NCI-H2171 (cell line): ENCODE measurements around the gene HSPA8.
"Not testable (repeated sequence)": the region's sequence is repeated elsewhere in the genome, so short reads cannot be mapped to it uniquely, and the experiment has no call there.

ENCODE experiments used
- DNase-seq: peaks from one replicate; lab custom pipeline; 2025; lab: John Stamatoyannopoulos, UW

HSPA8 gene

DNA sequence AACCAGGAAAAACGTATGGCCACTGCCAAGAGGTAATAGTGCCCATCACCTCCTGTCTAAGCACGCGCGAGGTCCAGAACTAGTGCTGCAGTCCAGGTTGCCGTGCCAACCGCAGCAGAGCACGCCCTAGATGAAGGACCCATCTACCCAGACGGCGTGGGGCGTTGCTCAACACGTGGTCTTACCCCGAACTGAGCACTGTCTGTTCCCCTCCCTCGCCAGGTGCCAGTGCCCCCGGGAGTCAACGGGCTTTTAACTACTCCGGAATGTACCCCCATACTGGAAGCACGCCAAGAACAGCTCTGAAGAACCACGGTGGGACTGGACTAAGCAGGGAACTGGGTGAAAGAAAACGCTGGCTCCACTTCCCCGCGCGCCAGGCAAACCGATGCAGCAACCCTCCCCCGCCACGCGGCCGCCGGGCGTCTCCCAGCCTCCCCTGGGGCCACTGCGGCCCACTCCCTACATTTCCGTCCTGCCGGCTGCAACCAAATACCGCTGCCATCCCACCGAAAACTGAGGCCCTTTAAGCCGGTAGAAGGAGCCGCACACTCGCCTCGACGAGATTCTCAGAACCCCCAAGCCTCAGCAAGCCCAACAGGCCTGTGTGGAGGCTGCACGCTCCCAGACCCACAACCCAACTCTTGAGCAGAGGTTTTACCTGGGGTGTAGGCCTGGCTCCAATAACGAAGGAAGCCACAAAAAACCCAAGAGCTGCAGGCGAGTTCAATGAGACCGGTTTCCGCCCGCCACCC is at the start of gene HSPA8:
Gene HSPA8, minus strand, starts transcription at position 734 of the 755 bp plus-strand sequence. CDS start 812 bp downstream, outside the sequence.
- DNase-seq = no peak

DNA sequence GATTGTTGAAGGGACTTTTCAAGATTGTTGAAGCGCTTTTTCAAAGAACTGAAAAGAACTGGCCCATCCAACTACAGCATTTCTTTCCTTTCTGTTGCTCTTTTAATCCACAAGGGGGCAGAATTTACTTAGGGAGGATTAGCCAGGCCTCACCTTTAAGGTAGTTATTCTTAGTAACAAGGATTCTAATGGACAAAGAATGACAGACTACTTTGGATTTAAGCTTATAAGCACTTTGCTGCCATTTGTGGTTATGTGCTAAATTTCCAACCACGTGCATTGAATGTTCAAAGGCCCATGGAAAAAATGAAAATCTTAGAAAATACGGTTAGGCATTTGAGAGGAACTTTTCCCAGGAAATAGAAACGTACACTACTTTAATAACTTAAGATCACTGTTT is 49.5 kb upstream of the HSPA8 start:
- DNase-seq = no peak

DNA sequence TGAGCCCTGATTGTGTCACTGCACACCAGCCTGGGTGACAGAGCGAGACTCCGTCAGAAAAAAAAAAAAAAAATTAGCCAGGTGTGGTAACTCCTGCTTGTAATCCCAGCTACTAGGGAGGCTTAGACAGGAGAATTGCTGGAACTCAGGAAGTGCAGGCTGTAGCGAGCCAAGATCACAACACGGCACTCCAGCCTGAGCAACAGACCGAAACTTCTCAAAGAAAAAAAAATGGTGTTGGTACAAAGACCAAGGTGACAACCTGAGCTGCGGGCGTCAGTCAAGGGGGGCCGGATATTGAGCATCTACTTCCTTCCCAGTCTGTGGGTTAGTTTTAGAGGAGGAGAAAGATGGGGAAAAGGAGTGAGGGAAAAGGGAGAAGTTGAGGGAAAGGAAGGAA is 48.5 kb upstream of the HSPA8 start:
- DNase-seq = no peak

DNA sequence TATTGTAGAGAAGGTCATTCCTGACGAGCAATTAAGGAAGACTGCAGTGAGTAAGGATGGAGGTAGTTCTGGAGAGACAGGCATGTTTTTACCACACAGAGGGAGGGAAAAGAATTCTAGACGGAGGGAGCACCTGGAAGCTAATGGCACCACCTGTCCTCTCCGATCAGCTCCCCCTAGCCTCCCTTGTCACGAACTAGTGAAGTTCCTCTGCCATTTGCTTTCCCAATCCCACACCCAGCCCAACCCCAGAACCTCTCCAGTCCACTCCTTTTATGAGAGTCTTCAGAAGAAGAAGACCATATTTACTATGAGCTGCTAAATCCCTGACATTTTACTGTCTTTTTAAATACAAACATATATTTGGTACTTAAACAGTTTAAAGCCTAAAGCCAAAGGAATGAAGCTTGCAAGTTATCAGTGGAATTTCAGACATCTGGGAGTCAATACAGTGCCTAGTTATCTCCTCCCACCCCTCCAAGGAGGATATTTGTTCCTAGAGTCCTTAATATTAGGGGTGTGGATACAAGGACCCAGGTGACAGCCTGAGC is 46.1 kb upstream of the HSPA8 start:
- DNase-seq = no peak

DNA sequence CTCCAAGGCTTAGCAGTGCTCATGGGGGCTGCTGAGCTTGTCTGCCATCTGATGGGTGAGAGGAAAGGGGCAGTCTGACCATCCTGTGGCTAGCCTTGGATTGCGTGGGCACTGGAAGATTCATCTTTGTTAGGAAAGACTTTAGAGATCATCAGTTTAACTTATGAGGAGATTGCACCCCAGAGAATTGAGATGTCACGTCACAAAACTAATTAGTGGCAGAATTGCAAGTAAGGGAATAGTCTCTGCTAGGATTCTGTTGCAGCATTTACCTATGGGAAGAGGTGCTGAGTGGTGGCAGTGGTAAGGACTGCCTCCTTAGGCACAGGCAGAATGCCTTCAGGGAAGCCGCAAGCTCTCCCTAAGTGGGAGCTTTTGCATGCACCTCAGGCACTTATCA is 42.8 kb upstream of the HSPA8 start:
- no peak for DNase-seq

DNA sequence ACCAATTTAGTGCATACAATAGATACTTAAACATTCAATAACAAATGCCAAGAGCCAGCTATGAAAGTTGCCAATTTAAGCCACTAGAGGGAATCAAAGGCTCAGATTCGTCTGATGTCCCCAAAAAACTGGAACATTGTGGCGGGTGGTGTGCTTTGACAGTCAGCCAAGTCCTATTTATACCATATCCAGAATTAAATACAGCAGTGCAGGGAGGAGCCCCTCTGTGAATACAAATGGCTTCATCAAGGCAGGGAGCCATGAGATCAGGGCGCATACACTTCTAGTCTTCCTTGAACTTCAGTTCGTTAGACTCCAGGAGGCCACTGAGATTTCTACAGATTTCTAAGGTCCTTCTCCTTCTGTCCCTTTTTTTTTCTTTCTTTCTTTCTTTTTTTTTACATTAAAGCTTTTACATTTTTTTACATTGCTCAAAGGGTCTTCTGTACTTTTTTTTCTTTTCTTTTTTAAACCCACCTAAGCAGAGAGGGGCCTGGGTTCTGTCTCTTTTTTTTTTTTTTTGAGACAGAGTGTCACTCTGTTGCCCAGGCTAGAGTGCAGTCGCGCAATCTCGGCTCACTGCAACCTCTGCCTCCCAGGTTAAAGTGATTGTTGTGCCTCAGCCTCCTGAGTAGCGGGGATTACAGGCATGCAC is 41.5 kb upstream of the HSPA8 start:
- peak; percentile 59 for DNase-seq

DNA sequence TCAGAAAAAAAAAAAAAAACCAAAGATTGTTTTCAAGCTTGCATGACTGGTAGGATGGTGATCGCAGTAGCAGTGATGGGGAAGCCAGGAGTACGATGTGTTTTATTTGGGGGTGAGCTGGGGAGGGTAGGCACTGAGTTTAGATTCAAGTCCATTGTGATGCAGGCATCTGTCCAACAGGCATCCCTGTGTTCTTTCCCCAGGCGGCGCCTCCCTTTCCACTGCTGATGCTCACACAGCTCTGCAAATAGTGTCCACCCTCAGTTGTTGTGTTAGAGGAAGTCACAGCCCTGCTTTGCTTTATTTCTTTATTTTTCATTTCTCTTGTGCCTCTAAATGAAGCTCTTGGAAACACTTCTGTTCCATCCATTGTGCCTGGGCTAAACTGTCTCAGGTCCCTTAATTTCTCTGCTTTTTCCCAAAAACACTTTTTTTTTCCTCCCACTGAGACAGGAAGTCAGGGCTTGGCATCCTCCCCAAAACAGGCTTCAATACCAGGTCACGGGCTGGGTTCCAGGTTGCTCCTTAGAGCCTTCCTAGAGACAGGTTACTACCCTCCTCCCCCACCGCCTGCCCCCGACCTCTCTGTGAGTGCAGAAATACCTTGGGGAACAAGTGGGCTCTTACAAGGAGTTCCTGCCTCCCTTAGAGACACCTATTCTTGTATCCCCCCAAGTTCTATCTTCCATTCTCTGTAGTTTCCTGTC is 38.6 kb upstream of the HSPA8 start:
- no peak for DNase-seq

DNA sequence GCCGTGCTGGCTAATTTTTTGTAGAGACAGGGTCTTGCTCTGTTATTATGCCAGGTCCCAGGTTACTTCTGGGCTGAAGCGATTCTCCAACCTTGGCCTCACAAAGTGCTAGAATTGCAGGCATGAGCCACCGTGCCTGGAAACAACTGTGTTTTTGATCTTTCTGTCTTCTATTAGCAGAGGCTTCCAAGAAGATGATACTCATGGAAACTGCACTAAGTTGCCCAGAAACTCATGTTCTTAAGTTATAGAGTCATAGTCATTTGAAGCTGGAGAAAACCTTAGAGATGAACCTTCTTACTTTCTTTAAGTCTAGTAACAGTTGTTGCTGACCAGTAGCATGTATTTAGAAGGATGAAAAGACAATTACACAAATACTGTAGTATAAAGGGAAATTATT is 37.1 kb upstream of the HSPA8 start:
- DNase-seq = no peak

DNA sequence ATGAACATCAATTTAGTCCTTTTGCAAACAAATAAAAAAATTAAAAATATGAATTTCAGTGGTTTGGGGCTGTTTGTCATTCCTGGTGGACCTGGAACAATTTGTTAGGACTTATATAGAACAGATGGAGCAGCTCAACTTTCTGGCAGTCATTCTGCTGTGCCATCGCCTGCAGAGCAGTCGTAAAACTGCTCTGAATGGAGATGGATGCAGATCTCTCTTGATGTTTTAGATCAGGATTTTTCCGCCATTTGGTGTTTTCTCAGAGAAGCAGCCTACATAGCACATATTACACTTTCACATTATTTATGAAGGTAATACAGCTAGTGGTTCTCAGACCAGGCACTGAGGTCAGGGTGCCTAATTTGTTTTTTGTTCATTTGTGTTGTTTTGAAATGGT is 31.8 kb upstream of the HSPA8 start:
- DNase-seq = no peak

DNA sequence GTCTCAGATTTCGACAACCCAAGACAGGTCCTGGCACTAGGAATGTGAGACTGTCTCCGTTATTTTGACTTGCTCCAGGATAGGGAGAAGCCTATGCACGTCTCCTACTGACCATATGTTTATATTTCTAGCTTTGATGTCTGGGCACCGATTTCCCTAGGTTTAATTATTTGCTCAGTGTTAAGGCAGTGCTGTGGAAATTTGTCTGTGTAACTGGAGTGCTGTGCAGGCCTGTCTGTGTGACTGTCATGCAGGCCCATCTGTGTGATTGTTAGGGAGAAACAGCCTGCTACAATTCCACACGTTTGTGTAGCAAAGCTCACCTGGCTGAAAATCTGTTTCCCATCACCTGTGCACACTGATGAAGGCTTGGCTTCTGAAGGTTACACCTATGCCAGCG is 29.6 kb upstream of the HSPA8 start:
- DNase-seq = no peak

DNA sequence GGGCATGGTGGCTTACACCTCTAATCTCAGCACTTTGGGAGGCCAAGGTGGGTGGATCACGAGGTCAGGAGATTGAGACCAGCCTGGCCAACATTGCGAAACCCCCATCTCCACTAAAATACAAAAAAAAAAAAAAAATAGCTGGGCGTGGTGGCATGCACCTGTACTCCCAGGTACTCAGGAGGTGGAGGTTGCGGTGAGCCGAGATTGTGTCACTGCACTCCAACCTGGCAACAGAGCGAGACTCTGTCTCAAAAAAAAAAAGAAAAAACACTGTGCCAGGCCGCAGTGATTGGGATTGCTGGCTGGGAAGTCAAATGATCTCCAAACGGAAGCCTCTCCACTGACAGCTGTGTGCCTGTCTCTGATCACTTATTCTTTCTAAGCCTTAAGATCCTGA is 28.2 kb upstream of the HSPA8 start:
- DNase-seq = not testable (repeated sequence)

DNA sequence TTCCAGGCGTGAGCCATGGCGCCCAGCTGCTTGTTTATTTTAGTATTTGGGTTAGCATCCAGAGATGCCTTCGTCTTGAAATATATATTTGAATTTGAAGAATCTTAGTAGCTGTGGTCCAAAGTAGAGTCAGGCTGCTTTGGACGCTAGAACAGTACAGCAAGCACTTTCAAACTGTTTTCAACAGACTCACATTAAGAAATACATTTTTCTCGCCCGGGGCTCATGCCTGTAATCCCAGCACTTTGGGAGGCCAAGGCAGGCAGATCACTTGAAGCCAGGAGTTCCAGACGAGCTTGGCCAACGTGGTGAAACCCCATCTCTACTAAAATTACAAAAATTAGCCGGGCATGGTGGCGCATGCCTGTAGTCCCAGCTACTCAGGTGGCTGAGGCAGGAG is 27.0 kb upstream of the HSPA8 start:
- not testable (repeated sequence) for DNase-seq

DNA sequence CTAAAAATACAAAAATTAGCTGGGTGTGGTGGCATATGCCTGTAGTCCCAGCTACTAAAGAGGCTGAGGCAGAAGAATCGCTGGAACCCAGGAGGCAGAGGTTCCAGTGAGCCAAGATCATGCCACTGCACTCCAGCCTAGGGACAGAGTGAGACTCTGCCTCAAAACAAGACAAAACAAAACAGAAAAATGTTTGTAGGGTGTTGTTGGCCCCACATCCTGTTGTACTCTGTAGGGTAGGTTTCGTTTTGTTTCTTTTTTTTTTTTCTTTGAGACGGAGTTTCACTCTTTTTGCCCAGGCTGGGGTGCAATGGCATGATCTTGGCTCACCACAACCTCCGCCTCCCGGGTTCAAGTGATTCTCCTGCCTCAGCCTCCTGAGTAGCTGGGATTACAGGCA is 25.7 kb upstream of the HSPA8 start:
- not testable (repeated sequence) for DNase-seq

DNA sequence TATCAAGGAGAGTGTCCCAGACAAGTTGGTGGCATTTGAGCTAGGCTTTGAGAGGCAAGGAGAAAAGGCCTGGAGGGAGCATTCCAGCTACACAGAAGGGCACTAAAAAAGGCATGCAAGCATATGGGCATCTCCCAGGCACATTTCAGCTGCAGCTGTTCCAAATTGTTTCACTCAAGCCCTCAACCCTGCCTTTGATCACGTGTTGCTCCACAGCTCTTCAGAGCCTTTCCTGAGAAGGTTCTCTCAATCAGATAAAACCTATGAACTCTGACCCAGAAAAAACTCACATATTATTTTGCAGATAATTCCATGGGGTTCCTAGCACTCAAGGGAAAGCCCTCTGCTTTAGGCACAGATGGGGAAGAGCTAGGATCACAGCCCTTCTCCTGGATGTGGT is 24.4 kb upstream of the HSPA8 start:
- peak; percentile 29 for DNase-seq

DNA sequence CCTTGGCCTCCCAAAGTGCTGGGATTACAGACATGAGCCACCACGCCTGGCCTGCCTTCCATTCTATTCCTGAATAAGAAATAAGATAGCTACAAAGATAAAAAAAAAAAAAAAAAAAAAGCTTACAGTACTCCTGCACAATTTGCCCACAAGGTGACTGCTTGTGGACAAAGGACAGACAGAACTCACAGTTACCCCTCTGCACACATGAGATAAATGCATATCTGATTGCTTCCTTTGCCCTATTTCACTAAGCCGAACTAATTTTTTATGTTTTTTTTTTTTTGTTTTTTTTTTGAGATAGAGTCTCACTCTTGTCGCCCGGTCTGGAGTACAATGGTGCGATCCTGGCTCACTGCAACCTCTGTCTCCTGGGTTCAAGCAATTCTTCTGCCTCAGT is 23.6 kb upstream of the HSPA8 start:
- no peak for DNase-seq

DNA sequence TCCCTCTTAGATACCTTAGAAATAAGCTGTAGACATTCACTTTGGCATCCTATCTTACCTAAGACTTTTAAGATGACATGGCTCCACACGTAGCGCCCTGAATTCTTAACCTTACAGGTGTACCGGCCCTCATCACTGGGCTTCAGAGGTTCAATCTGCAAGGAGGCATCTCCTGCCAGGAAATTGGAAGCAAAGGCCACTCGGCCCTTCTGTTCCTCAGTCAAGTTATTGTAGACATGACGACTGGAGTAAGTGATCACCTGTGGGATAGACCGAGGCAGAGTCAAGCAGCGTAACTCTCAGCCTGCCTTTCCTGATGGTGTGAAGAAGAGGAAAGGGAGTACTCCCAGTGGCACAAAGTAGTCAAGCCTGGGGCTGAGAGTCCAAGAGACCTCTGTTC is 22.5 kb upstream of the HSPA8 start:
- no peak for DNase-seq

DNA sequence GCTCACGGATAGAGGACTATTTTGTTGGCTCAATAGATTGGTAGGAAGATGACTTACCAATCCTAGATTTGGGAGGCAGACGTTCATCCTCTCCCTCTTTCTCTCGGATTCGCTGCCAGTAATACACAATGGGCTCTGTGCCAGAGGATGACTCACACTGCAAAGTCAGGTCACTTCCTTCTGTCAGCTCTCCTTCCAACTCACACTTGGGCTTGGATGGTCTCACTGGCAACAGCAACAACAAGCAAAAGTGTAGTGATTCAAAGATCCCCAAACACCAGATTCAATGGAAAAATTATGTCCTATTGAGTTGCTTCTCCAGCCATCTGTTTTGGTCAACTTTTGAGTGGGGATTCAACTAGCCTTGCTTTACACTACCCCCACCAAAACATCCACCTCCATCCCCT is 21.7 kb upstream of the HSPA8 start:
- DNase-seq = peak; percentile 40

DNA sequence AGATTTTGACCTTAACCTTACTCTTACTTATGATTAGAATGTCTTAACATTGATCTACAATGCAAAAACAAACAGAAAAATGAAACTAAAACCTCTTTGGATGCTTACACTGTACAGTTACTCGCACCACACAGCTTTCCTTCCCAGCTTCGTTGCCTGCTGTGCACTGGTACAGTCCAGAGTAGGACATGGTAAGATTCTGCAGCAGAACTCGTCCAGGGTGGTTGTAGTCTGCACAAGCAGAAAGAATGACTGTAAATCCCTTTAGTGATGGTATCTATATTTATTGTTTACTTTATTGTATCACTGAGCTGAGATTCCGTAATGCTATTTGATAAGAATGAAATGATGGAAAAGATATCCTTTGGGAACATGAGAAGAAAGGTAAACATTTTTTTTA is 21.0 kb upstream of the HSPA8 start:
- DNase-seq = no peak

DNA sequence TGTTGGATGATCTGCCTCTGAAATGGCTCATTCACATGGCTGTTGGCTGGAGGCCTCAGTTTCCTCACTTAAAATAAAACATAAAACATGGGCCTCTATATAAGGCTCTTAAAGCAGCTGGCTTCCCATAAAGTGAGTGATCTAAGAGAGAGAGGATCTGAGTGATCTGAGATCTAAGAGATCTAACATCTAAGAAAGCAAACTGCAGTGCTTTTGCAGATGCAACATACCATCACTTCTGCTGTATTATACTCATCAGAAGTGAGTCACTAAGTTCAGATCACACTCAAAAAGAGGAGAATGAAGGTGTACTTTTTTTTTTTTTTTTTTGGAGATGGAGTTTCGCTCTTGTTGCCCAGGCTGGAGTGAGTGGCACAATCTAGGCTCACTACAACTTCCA is 18.1 kb upstream of the HSPA8 start:
- DNase-seq = no peak

DNA sequence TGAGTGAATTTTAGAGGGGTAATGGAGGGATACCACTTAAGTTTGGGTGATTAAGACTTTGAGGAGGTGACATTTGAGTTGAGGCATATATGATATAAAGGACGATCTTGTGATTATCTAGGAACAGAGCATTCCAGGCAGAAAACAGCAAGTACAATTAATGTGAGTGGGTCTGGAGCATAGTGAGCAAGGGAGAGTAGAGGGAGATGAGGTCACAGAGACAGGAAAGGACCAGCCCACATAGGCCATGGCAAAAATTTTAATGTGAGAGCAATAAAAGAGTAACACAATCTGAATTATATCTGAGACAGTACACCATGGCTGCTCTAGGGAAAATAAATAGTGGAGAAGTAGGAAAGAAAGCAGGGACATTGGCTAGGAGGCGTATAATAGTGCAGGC is 14.5 kb upstream of the HSPA8 start:
- DNase-seq = no peak

DNA sequence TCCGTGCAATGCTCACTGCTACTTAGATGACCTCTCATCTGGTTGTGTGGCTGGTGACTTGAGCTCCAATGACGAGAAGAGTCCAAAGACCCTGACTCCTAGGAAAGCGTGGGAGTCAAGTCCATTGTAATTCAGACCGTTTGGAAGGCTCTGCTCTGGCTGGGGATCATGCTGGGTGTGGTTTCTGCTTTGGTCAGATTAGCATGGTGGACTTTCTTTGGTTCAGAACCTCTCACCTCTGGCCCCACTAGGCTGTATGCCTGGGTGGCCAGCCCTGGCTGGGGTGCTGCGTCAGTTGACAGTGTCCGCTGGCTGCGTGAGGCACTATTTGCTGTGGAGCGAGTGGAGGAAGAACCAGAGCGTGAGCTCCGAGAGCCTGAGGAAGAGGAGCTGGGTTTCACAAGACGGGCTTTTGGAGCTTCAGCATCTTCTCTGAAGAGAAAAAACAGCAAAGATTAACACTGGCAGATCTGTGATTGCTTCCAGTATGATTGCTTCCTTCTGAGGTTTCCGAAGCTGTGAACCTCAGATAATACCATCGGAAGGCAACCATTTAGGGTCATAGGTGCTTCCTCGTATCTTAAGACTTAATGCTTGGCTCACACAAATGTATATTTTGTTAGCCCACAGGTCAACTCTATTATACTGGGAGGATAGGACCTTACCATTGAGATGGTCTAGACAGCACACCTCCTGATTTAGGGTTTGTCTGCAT is 11.6 kb upstream of the HSPA8 start:
- no peak for DNase-seq

DNA sequence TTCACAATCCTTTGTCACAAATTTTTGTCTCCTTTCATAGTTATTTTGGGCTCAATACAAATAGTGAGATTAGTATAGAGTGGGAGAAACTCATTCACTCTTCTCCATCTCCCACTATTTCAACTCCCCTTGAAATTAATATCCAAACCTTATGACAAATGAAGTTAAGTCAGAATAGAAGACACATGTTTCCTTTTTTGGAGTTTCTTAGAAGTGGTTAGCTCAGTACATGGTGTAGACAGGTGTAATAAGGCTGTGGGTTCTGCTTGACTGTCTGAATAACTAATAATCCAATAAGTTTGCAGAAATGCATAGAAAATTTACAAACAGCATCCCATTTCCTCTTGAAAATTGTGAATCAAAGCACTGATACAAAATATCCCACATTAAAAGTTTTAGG is 10.8 kb upstream of the HSPA8 start:
- DNase-seq = no peak
